Skeletal muscle satellite cell (primary cell): Measurements from ENCODE around the gene BTG4.

Source experiments
- H3K27me3 ChIP-seq: 2 replicates; pipeline ENCODE4 v1.7.0; 2013; ENCODE audit warnings: low read length; ENCODE audit not compliant: control insufficient read depth, insufficient read depth
- H3K36me3 ChIP-seq: 2 replicates; pipeline ENCODE4 v1.7.0; 2013; ENCODE audit warnings: mild to moderate bottlenecking, control low read depth, low read length; ENCODE audit not compliant: insufficient read depth
- H3K4me1 ChIP-seq: 2 replicates; pipeline ENCODE4 v1.7.0; 2013; ENCODE audit warnings: low read length; ENCODE audit not compliant: control insufficient read depth, insufficient read depth
- H3K4me2 ChIP-seq: 2 replicates; pipeline ENCODE4 v1.7.0; 2013; ENCODE audit warnings: mild to moderate bottlenecking, low read length
- H3K4me3 ChIP-seq: 2 replicates; pipeline ENCODE4 v1.7.0; 2013; ENCODE audit warnings: low read length
- H3K9ac ChIP-seq: 2 replicates; pipeline ENCODE4 v1.7.0; 2013; ENCODE audit warnings: mild to moderate bottlenecking, low read depth, low read length, moderate library complexity
- H3K9me3 ChIP-seq: replicated peaks from 2 replicates; pipeline ENCODE4 v1.7.0; 2013; ENCODE audit warnings: mild to moderate bottlenecking, control low read depth, low read length

The BTG4 gene

DNA sequence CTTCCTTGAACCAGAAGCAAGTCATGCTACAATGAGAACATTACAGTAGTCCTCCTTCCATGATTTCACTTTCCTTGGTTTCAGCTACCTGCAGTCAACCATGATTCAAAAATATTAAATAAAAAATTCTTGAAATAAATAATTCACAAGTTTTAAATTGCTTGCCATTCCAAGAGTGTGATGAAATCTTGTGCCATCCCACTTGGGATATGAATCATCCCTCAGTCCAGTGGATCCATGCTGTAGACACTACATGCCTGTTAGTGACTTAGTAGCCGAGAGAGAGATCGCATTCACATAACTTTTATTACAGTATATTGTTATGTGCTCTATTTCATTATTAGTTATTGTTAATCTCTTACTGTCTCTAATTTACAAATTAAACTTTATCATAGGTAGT lies 8.4 kb upstream of the BTG4 start:
- no peaks in the 10 kb centered on the region for H3K9me3 ChIP-seq

DNA sequence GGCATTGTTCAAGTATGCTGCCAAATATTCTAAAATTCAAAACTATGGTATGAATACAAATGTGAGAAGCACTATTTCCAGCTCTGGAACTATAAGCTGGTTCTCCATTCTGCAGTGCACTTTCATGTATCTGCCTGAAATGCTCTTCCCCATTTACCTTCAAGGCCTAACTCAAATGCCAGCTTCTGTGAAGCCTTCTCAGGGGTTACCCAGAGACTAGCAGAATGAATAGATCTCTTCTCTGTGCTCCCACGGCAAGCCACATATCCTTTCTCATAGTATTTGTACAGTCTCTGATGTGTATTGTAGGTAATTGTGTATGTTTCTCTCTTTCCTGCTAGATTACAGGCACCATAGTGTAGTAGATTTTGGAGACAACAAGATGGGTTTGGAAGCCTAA lies 6.5 kb upstream of the BTG4 start:
- Histone ChIP-seq H3K4me3 (no peak overlapping the region), H3K27me3 (no peaks in the 10 kb centered on the region), H3K36me3 (no peaks in the 10 kb centered on the region), H3K4me2 (no peak overlapping the region), H3K4me1 (peaks cover 15% of the 10 kb centered on the region), H3K9me3 (no peaks in the 10 kb centered on the region), H3K9ac (no peak overlapping the region)

More for the DNA sequence above, 8.4 kb upstream of the BTG4 start:
- no peak overlapping the region for H3K9ac ChIP-seq
- no peak overlapping the region for H3K4me2 ChIP-seq
- H3K36me3 ChIP-seq, result no peaks in the 10 kb centered on the region
- H3K4me3 ChIP-seq, result no peak overlapping the region
- no peaks in the 10 kb centered on the region for H3K27me3 ChIP-seq
- peaks cover 15% of the 10 kb centered on the region for H3K4me1 ChIP-seq

DNA sequence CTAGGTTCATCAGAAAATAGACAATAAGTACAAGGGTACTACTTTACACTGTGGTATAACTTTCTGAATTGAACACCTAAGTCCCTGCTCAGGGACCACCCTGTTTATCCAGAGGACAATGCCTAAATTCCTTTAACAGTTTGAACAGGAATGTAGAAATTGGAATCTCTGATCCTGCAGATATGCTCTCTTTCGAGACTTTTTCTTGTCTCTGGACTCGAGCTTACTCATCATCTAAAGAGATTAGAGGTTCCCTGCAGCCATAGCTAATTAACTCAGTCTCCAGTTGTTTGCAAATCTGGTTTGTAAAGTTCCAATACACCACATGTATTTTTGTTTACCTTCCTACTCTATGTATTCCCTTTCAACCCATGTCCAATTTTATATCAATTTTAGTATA lies 3.4 kb upstream of the BTG4 start:
- no peaks in the 10 kb centered on the region for H3K36me3 ChIP-seq
- H3K4me2 ChIP-seq, result no peak overlapping the region
- H3K27me3 ChIP-seq, result no peaks in the 10 kb centered on the region
- H3K9ac ChIP-seq, result no peak overlapping the region
- no peak overlapping the region for H3K4me3 ChIP-seq
- peaks cover 14% of the 10 kb centered on the region for H3K4me1 ChIP-seq
- no peaks in the 10 kb centered on the region for H3K9me3 ChIP-seq

DNA sequence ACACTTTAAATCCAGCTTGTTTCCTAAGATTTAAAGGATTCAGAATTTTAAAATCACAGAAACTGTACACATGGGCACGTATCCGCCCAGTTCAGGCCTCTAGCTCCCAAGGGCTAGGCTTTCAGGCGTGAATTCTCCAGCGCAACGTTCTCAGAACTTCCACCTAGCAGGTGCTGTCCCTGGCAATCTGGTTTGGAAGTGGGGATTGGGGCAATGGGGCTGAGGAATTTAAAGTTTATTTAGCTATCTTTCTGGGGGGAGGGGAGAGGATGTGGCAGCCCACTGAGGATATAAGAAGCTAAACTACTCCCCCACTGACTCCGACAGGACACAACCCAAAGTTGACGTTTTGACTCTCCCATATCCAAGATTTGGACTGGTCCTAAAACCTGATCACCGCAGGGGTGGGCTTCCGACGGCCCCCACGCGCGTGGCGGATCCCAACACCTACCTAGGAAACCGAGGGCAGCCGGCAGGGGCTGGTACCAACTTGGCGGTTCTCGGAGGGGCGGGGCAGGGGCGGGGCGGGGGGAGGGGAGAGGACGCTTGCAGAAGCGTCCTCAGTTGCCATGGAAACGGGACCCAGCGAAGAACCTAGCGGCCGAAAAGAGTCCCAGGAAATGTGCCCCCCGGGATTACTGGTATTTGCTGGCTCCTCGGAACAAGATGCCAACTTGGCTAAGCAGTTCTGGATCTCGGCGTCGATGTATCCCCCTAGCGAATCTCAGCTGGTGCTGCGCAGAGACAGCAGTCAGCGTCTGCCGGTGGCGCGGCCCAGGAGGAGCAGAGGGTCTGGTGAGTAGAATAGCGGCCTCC lies 2.2 kb upstream of the BTG4 start, which contains the start of gene HOATZ:
HOATZ (plus strand) TSS at position 563 of the 816 bp plus-strand sequence; CDS start at position 570, 7 bp downstream.
- Histone ChIP-seq H3K4me1 (peaks cover 11% of the 10 kb centered on the region), H3K9ac (no peak within 1 kb of the TSS), H3K4me3 (peak within 1 kb of the TSS; percentile 48), H3K4me2 (peak within 1 kb of the TSS; percentile 78), H3K9me3 (no peaks in the 10 kb centered on the region), H3K36me3 (no peaks in the 10 kb centered on the region), H3K27me3 (no peaks in the 10 kb centered on the region)

DNA sequence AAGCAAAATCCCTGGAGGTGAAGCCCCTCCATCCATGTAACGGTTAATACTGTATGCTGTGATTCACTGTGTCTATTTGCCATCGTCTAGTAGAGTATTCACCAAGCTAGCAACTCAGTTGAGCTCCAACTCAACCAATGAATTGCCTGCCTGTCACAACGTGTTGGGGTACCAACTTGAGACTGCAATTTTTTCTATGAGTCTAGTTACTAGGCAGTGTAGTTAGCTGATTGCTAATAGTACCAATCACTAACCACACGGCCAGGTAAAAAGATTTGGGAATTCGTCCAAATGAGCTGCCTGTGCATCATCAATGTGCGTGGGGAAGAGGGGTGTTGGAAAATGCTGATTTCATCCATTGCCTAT lies 1.0 kb upstream of the BTG4 start:
- Histone ChIP-seq H3K4me1 (peaks cover 11% of the 10 kb centered on the region), H3K9ac (peak overlapping the region; percentile 70), H3K9me3 (no peaks in the 10 kb centered on the region), H3K27me3 (no peaks in the 10 kb centered on the region), H3K4me3 (peak overlapping the region; percentile 69), H3K36me3 (no peaks in the 10 kb centered on the region), H3K4me2 (peak overlapping the region; percentile 90)

DNA sequence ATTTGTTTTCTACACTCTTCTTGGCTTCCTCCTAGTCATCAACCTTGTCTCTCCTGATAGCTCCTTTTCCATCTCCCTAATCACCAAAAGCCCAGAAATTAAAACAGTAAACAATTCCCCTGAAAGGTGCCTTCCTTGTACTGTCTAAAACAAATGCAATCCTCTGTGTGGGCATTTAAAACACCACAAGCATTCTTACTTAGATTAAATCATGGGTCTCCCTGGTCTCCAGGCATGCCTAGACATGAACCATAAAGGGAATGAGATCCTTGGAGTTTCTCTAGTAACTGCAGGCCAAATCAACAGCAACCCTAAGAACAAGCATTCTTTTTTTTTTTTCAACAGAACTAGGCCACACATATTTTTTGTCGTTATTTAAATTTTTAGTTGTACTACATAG lies 1.9 kb downstream of the BTG4 start:
- H3K27me3 ChIP-seq, result no peaks in the 10 kb centered on the region

DNA sequence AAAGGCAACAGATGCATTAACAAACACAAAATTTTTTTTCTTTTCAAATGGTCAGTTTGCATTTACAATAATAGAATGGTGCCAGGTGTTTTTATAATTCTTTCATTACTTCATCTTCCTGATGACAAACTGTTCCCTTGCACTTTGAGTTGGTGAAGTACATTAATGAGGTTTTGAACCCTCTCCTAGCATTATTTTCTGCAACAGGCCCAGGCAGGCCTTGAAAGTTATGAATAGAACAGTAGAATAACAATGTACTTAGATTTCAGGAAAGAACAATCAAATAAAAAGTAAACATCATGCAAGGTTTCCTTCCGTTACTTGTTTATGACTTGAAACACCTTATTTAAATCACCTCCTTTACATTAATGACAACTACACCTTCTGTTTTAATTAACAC lies 9.6 kb downstream of the BTG4 start:
- Histone ChIP-seq H3K27me3 (no peaks in the 10 kb centered on the region), H3K4me2 (no peak overlapping the region), H3K4me1 (no peaks in the 10 kb centered on the region)

More for the DNA sequence above, 1.9 kb downstream of the BTG4 start:
- H3K36me3 ChIP-seq, result no peaks in the 10 kb centered on the region
- no peak overlapping the region for H3K4me2 ChIP-seq
- peaks cover 11% of the 10 kb centered on the region for H3K4me1 ChIP-seq
- no peak overlapping the region for H3K4me3 ChIP-seq
- H3K9ac ChIP-seq, result no peak overlapping the region
- no peaks in the 10 kb centered on the region for H3K9me3 ChIP-seq

DNA sequence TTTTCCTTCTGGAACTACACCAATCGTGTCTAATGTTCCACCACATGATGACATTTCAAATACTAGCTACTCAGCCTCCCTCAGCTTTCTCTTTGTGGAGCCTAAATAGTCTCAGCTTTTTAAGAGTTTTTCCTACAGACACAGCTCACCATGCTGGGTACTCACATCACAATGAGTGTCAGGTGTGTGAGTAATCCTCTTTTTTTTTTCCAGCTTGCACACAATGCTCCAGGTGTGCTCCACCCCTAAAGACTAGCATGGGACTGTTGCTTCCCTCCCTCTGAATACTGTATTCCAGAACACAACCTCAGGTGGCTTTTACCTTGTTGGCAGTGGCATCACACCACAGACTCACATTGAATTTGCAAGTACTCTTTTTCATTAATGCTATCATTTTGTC lies 11.7 kb downstream of the BTG4 start:
- H3K27me3 ChIP-seq, result no peaks in the 10 kb centered on the region

More for the DNA sequence above, 9.6 kb downstream of the BTG4 start:
- no peaks in the 10 kb centered on the region for H3K9me3 ChIP-seq
- no peak overlapping the region for H3K9ac ChIP-seq
- no peak overlapping the region for H3K4me3 ChIP-seq
- H3K36me3 ChIP-seq, result no peaks in the 10 kb centered on the region

DNA sequence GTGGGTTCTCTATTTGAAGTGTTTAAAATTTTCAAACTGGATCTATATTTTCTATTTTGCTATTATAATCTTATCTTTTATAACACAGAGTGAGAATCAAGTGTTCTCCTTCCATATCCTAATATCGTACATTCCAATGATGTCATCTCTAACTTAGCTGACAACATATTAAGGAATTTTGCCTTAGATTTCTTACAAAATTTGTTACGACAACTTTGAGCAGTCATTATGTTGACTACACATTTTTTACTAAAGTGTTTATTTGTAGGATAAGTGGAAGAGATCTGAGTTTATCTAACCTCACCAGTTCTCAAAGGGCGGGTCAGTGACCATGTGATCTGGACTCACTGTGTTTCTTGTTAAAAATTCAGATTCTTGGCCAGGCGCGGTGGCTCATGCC lies 12.7 kb downstream of the BTG4 start:
- Histone ChIP-seq H3K9ac (no peak overlapping the region), H3K27me3 (no peaks in the 10 kb centered on the region), H3K4me2 (no peak overlapping the region), H3K4me3 (no peak overlapping the region), H3K36me3 (no peaks in the 10 kb centered on the region), H3K9me3 (no peaks in the 10 kb centered on the region), H3K4me1 (no peaks in the 10 kb centered on the region)

More for the DNA sequence above, 11.7 kb downstream of the BTG4 start:
- no peak overlapping the region for H3K9ac ChIP-seq
- no peak overlapping the region for H3K4me2 ChIP-seq
- no peaks in the 10 kb centered on the region for H3K36me3 ChIP-seq
- no peaks in the 10 kb centered on the region for H3K4me1 ChIP-seq
- H3K9me3 ChIP-seq, result no peaks in the 10 kb centered on the region
- no peak overlapping the region for H3K4me3 ChIP-seq

DNA sequence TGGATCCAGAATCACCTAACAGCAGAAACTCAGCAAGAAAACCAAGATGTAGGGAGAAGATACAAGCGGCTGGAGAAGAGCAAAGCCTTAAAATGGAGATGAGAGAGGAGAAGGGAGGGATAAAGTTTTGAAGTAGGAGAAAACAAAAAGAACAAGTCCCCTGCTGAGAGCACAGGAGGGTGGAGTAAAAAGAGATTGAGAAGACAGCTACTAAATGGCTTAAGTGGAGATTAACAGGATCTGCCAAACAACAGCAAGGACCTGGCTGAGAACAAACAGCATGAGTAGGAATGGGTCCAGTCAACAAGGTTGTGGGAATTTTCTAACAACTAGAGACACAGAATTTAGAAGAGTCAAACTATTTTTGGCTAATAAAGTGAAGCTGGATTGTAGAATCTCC lies 18.1 kb downstream of the BTG4 start:
- Histone ChIP-seq H3K4me2 (no peak overlapping the region), H3K27me3 (no peaks in the 10 kb centered on the region), H3K4me1 (no peaks in the 10 kb centered on the region), H3K4me3 (no peak overlapping the region), H3K36me3 (no peaks in the 10 kb centered on the region), H3K9me3 (no peaks in the 10 kb centered on the region), H3K9ac (no peak overlapping the region)

DNA sequence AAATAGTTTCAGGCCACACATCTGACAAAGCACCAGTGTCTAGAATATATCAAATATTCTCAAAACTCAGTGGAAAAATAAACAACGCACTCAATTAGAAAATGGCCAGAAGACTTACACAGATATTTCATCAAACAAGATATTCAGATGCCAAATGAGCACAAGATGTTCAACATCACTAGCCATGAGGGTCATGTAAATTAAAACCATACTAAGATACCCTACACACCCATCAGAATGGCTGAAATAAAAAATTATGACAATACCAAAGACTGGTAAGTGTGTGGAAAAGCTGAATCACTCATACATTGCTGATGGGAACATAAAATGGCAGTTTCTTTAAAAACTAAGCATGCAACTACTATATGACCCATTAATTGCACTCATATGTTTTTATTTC lies 21.7 kb downstream of the BTG4 start:
- H3K36me3 ChIP-seq, result no peaks in the 10 kb centered on the region
- no peaks in the 10 kb centered on the region for H3K4me1 ChIP-seq

DNA sequence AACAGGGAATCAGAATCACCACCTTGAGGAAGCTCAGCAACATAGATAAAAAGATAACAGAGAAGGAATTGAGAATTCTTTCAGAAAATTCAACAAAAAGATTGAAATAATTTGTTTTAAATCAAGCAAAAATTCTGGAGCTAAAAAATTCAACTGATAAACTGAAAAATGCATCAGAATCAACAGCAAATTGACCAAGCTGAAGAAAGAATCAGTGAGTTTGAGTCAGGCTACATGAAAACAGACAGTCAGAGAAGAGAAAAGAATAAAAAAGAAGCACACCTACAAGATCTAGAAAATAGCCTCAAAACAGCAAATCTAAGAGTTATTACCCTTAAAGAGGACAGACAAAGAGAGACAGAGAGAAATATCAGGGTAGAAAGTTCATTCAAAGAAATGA lies 28.8 kb downstream of the BTG4 start:
- Histone ChIP-seq H3K9ac (no peak overlapping the region), H3K4me3 (no peak overlapping the region), H3K27me3 (no peaks in the 10 kb centered on the region), H3K36me3 (no peaks in the 10 kb centered on the region), H3K4me1 (no peaks in the 10 kb centered on the region), H3K4me2 (no peak overlapping the region), H3K9me3 (peaks cover 5% of the 10 kb centered on the region)

More for the DNA sequence above, 21.7 kb downstream of the BTG4 start:
- H3K4me3 ChIP-seq, result no peak overlapping the region
- no peaks in the 10 kb centered on the region for H3K27me3 ChIP-seq
- H3K9me3 ChIP-seq, result no peaks in the 10 kb centered on the region
- no peak overlapping the region for H3K4me2 ChIP-seq
- no peak overlapping the region for H3K9ac ChIP-seq
